HG02970 (cell line): ENCODE measurements around the gene SIRT5.

ENCODE experiments used
- ATAC-seq: cut with Tn5 transposase; IDR thresholded peaks from one replicate; pipeline ENCODE4 v1.9.1; 2021; ENCODE audit warnings: mild to moderate bottlenecking, moderate library complexity, moderate number of reproducible peaks; ENCODE audit not compliant: unreplicated experiment, low FRiP score

SIRT5 gene

GRCh38 chr6:13624871-13625288 lies 50.5 kb downstream of the SIRT5 start:
- no peak for ATAC-seq

- ATAC-seq = no peak
Measured at GRCh38 chr6:13629459-13630116, 55.2 kb downstream of the SIRT5 start.

- no peak for ATAC-seq
Measured at GRCh38 chr6:13630499-13630898, 56.1 kb downstream of the SIRT5 start.

DNA sequence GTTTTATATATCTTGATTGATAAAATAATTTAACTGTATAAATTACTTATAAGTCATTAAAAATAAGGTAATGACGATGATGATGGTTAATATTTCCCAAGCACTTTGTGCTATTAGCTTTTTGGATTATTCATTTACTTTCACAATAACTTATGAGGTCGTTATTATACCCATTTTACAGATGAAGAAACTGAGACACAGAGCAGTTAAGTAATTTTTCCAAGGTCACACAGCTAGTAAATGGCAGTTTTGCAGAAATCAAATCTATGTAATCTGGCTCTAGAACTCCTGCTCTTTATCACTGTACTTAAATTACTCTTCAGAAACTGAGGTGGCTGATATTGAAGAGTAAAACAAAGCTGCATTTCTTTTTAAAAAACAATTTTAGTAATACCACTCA lies 58.9 kb downstream of the SIRT5 start:
- no peak for ATAC-seq

DNA sequence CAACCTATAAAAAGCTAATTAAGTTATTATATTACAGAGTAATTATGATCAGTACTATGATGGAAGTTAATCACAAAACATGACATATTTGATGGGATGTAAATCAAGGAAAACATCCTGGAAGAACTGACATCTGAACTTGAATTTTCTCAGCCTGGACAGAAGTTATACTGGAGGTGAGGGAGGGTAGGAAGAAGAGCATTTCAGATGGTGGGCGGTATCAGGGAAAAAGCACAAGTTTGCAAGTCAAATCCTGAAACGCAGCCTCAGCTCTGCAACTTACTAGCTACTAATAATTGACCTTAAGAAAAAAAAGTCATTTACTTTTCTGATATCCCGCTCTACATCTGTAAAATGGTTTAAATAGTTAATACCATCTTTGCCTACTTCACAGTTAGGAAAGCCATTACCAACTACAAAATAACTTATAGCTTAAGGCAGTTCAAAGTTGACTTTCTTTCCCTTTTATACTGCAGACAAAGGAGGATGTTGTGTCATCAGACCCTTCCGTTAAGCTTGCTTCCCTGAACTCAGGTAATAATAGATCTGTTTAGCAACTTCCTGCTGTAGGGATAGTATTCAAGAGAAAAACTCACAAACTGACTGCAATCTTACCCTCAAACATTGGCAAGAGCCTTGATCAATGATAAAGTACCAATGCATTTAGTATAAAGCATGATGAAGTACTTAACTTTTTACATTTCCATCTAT lies 61.7 kb downstream of the SIRT5 start:
- ATAC-seq = no peak

GRCh38 chr6:13638014-13638413 lies 63.6 kb downstream of the SIRT5 start:
- ATAC-seq = no peak

DNA sequence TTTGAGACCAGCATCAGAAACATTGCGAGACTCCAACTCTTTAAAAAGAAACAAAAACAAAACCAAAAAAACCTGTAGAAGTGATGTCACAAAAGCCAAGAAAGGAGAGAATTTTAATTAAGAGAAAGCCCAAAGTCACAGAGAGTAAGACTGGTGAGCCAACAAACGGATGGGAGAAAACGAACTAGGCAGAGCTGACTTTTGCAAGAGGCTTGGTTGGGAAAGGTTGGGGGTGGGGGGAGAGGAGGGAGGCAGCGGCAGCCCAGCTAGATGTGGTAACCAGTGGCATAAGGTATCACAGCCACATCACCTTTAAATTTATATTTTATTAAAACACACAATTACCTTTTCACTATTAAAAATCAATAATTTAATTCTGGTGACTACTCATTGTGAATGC lies 64.2 kb downstream of the SIRT5 start:
- no peak for ATAC-seq

DNA sequence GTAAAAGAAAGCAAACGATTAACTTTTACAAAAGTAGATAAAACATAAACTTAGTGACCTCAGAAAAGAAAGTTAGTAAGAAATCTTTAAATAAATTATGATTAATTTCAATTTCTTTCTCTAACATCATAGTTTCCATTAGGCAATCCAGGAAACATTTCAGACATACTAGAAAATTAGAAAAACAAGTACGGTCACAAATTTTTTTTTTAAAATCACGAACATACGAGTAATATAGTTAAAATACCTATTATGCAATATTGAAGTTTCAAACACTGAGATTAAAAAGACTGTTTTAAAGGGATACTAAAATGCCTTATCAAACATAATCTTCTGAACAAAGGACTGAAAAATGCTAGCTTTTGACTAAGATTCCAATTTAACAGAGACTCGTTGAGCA lies 66.9 kb downstream of the SIRT5 start:
- ATAC-seq = no peak

DNA sequence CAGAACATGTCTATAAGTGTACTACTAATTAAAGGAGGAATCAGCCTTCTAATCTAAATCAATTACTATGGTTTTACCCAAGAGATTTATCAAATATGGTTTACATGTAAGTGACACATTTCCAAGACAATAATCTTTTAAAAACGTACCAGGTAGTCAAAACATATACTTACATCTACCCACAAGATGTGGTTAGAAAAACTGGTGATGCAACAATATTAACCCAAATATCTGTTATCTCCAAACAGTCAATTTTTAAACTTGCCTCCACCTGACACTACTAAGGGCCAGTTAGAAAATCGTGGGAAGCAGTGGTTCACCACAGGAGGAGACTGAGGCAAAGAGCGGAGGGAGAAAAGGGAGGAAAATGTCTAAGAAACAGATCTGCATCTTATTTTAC lies 68.7 kb downstream of the SIRT5 start:
- ATAC-seq = no peak

DNA sequence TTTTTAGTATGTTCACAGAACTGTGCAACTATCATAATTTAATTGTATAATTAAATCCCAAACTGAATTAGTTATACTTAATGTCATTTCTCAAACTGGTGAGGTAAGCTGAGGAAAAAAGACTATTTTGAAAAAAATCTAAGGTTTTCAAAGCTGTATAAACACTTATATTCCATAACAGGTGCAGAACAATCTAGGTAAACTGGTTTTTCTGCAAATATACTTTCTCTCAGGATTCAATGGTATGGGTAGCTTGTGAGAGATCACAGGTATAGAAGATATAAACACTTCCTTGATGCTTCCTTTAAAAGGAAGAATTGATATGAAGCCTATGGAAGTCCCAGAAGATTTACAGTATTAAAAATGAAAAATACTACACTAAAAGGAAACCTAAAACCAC lies 74.4 kb downstream of the SIRT5 start:
- ATAC-seq = no peak

GRCh38 chr6:13649393-13649792 lies 75.0 kb downstream of the SIRT5 start:
- ATAC-seq = no peak

DNA sequence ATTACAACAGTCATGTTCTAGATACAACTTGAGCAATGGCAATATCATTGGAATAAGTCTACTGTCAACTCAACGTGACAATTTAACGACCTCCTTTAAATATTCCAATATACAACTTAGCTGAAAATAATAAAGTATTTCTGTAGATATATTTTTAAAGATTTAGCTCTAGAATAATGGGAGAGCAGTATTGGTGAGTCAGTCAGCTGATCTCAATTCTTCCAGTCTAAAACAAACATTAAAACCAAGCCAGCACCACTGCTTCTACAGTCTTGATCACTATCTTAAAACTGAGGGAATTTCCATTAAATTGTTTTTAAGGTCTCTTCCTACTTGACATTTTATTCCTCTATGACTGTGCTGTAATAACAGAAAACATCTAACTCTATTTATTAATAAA lies 78.9 kb downstream of the SIRT5 start:
- ATAC-seq = no peak

- ATAC-seq = no peak
Measured at GRCh38 chr6:13654496-13654895, 80.1 kb downstream of the SIRT5 start.

GRCh38 chr6:13655700-13656099 lies 81.3 kb downstream of the SIRT5 start:
- ATAC-seq = no peak

DNA sequence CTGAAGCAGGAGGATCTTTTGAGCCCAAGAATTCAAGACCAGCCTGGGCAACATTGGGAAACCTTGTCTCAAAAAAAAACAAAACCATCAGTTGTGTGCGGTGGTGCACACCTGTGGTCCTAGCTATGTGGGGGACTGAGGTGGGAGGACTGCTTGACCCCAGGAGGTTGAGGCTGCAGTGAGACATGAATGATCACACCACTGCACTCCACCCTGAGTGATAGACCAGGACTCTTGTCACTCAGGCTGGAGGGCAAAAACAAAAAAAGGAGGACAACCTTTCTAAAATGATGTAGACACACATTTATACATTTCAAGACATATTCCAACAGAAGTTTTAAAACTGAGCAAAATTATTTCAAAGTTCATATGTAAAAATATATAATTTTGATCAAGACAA lies 85.9 kb downstream of the SIRT5 start:
- no peak for ATAC-seq

GRCh38 chr6:13660893-13661292 lies 86.5 kb downstream of the SIRT5 start:
- no peak for ATAC-seq

- ATAC-seq = no peak
Measured at GRCh38 chr6:13661647-13662046, 87.2 kb downstream of the SIRT5 start.

GRCh38 chr6:13662651-13663334 lies 88.4 kb downstream of the SIRT5 start:
- ATAC-seq = no peak

- no peak for ATAC-seq
Measured at GRCh38 chr6:13663986-13664385, 89.6 kb downstream of the SIRT5 start.
